Measurements from ENCODE around the gene GPATCH2.
"Not testable (repeated sequence)": the region's sequence is repeated elsewhere in the genome, so short reads cannot be mapped to it uniquely, and the experiment has no call there.

GPATCH2 gene

GRCh38 chr1:217443845-217444244 is 187.0 kb downstream of the GPATCH2 start:
- DNase-seq (ENCODE audit: low read depth in 2 of 2) = no peak

- no peak for DNase-seq (ENCODE audit: low read depth in 2 of 2)
Measured at GRCh38 chr1:217437376-217437775, 193.5 kb downstream of the GPATCH2 start.

- no peak for DNase-seq (ENCODE audit: low read depth in 2 of 2)
Measured at GRCh38 chr1:217435204-217435603, 195.7 kb downstream of the GPATCH2 start.

DNA sequence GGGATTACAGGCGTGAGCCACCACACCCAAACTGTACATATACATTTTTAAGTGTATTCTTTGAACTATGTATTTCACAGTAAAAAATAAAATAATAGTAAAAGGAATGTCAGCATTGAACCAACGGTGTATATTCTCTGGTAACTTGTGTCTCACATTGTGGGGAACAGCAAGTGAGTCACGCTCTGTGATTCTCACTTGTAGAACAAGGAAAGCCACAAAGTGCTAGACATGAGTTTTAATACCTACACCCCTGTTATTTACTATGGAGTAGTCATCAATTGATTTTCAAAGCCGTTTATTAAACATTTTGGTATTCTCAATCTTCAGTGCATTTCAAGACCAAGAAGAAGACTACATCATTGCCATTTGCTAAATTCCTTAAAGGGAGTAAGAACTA is 197.2 kb downstream of the GPATCH2 start:
- DNase-seq (ENCODE audit: low read depth in 2 of 2) = no peak

GRCh38 chr1:217432339-217432738 is 198.6 kb downstream of the GPATCH2 start:
- DNase-seq (ENCODE audit: low read depth in 2 of 2) = no peak

- DNase-seq (ENCODE audit: low read depth in 2 of 2) = no peak
Measured at GRCh38 chr1:217431395-217431794, 199.5 kb downstream of the GPATCH2 start.

- no peak for DNase-seq (ENCODE audit: low read depth in 2 of 2)
Measured at GRCh38 chr1:217425422-217425821, 205.5 kb downstream of the GPATCH2 start.

DNA sequence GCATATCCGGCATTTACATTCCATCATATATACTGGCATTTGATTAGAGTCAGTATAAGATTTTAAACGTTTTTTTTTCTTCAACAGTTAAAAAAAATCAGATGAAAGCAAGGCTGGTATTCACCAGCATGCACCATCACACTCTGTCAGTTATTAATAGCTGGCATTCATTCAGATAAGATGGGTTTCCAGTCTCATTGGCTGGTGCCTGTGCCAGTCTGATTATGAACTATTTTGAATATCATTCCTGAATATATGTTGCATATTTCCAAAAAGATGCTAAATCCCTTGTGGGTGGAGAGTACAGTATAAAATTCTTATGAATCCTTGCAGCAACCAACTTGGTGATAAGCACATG is 211.7 kb downstream of the GPATCH2 start:
- no peak for DNase-seq (ENCODE audit: low read depth in 2 of 2)

GRCh38 chr1:217418269-217419193 is 212.4 kb downstream of the GPATCH2 start:
- DNase-seq (ENCODE audit: low read depth in 2 of 2) = no peak

- no peak for DNase-seq (ENCODE audit: low read depth in 2 of 2)
Measured at GRCh38 chr1:217417363-217417762, 213.5 kb downstream of the GPATCH2 start.

- no peak for DNase-seq (ENCODE audit: low read depth in 2 of 2)
Measured at GRCh38 chr1:217407534-217408001, 223.3 kb downstream of the GPATCH2 start.

DNA sequence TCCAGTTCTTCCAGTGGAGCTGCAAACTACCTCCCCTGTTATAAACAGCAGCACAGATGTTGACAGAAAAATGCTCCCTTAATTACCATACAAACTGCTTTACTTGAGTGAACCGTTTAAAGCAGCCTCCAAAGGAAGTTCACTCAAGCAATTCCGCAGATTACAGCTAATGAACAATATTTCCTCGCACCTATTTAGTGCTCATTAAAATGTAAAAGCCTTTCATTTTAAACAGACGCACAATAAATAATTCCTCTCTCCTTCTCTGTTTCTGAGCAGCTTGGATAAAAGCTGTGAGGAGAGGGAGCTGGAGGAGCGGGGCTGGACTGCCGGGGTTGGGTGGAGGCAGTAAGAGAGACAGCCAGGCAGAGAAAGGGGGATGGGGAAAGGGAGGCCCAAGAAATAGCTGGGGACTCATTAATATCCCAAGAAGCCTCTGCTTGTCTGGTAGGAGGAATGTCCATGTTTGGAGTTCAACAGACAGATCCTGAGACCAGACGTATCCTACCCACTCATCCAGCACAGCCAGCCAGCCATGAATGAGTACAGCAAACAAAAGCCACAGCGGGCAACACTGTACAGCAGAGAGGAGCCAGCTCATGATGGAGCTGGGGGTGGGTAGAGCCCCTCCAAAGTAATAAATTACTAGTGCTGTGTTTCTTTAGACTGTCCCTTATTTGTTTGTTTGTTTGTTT is 227.7 kb downstream of the GPATCH2 start:
- DNase-seq (ENCODE audit: low read depth in 2 of 2) = no peak

- DNase-seq (ENCODE audit: low read depth in 2 of 2) = no peak
Measured at GRCh38 chr1:217402301-217402700, 228.6 kb downstream of the GPATCH2 start.

DNA sequence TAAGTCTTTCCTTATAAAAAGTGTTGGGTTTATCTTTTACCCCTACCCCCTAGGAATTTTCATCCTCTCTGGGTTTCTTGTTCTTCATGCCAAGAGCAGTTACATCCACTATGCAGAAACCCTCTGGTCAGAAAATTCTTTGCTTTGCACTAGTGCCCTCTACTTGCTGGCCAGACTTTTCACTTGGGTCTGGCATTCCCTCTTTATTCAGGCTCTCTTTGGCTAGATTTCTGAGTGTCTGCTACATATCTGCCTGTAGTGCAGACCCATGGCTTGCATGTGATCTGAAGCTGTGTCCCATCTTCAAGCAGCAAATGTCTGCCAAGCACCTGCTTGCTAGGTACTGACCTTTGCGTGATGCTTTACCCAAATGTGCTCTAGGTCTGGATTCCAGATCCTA is 237.0 kb downstream of the GPATCH2 start:
- DNase-seq (ENCODE audit: low read depth in 2 of 2) = no peak

- no peak for DNase-seq (ENCODE audit: low read depth in 2 of 2)
Measured at GRCh38 chr1:217392441-217392840, 238.4 kb downstream of the GPATCH2 start.

DNA sequence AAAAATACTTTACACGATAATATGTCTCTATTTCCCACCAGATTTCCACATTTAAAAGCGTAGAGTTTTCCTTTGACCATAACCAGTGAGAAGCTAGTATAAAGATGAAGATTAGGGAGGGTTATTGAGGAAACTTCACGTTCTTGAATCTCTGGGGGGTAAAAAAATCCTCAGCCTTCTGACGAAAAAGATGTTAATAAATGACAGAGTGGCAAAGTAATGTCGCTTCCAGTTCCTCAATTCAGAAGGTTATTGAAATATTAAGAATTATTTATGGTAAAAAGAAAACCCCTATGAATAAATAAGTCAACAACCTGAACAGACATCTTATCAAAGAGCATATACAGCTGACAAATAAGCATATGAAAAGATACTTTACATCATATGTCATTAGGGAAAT is 241.0 kb downstream of the GPATCH2 start:
- DNase-seq (ENCODE audit: low read depth in 2 of 2) = no peak

GRCh38 chr1:217388522-217389065 is 242.3 kb downstream of the GPATCH2 start:
- no peak for DNase-seq (ENCODE audit: low read depth in 2 of 2)

- not testable (repeated sequence) for DNase-seq (ENCODE audit: low read depth in 2 of 2)
Measured at GRCh38 chr1:217381773-217382172, 249.1 kb downstream of the GPATCH2 start.

DNA sequence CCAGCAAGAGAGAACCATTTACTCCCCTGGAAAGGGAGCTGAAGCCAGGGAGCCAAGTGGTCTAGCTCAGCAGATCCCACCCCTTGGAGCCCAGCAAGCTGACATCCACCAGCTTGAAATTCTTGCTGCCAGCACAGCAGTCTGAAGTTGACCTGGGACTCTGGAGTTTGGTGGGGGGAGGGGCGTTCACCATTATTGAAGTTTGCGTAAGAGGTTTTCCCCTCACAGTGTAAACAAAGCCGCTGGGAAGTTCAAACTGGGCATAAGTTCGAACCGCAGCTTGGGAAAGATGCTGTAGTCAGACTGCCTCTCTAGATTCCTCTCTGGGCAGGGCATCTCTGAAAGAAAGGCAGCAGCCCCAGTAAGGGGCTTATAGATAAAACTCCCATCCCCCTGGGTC is 251.1 kb downstream of the GPATCH2 start:
- DNase-seq (ENCODE audit: low read depth in 2 of 2) = not testable (repeated sequence)

DNA sequence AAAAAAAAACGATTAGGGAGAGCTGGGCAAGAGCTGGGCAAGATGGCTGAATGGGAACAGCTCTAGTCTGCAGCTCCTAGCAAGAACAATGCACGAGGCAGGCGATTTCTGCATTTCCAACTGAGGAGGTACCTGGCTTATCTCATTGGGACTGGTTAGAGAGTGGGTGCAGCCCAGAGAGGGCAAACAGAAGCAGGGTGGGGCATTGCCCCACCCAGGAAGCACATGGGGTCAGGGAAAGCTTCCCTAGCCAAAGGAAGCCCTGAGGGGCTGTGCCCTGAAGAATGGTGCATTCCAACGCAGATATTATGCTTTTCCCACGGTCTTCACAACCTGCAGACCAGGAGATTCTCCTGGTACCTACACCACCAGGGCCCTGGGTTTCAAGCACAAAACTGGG is 251.6 kb downstream of the GPATCH2 start:
- no peak for DNase-seq (ENCODE audit: low read depth in 2 of 2)

All from activated CD8-positive, alpha-beta memory T cell treated with anti-CD3 and anti-CD28 coated beads for 4 hours (primary cell).